Measurements from ENCODE around the gene CHCHD3. TPM values are rescaled to one million over a fixed set of nuclear protein-coding genes. Genes with fewer than 3 reads are reported as not detected.
"Not testable (repeated sequence)": the region's sequence is repeated elsewhere in the genome, so short reads cannot be mapped to it uniquely, and the experiment has no call there.

CHCHD3 gene
- total RNA-seq, 1 experiment from 2014 or later: 100 TPM

DNA sequence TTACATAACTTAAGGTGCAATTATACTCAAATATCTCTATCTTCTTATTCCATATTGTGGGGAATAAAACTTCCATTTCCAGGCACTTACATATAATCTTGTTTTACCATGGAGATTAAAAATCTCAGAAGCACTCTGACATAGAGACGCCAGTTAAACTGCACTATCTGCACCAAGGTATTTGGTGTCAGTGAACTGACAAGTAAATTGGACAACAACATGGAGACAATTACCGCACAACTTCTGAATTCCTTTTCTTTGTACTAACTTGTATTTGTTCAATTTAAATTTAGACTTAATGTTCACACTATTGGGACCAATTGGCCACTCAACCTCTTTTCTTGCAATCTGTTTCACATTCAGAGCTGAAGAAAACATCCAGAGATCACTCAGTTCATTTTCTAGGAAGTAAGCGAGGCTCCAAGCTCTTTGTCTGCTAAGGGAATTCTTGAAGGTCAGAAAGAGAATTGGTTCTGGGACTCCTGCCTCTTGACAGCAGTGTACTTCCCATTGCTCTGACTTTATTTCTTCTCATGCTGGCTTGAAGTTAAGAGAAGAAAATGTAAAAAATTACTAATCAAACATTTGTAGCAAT is 184.7 kb downstream of the CHCHD3 start:
- no peak for TF ChIP-seq EZH2 (IDR thresholded peaks at IDR 0.05; ENCODE audit: low read depth)
- TF ChIP-seq, protein P1, sequence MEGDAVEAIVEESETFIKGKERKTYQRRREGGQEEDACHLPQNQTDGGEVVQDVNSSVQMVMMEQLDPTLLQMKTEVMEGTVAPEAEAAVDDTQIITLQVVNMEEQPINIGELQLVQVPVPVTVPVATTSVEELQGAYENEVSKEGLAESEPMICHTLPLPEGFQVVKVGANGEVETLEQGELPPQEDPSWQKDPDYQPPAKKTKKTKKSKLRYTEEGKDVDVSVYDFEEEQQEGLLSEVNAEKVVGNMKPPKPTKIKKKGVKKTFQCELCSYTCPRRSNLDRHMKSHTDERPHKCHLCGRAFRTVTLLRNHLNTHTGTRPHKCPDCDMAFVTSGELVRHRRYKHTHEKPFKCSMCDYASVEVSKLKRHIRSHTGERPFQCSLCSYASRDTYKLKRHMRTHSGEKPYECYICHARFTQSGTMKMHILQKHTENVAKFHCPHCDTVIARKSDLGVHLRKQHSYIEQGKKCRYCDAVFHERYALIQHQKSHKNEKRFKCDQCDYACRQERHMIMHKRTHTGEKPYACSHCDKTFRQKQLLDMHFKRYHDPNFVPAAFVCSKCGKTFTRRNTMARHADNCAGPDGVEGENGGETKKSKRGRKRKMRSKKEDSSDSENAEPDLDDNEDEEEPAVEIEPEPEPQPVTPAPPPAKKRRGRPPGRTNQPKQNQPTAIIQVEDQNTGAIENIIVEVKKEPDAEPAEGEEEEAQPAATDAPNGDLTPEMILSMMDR (conservative IDR thresholded peaks at IDR 0.05): no peak
- no TSS peak for BruUV-seq (replicated peaks)
- no peaks in the 10 kb centered on the region for H3K36me3 ChIP-seq (ENCODE audit: low read depth)
- no peaks in the 10 kb centered on the region for H3F3A ChIP-seq (ENCODE audit: insufficient read depth, low read depth)
- H4K20me1 ChIP-seq (ENCODE audit: insufficient read depth): no peaks in the 10 kb centered on the region
- H2AFZ ChIP-seq: no peak overlapping the region
- ChIA-PET CTCF (no interaction called here), POLR2A (ENCODE audit: unreplicated experiment) (no interaction called here)
- no peaks in the 10 kb centered on the region for H3K4me1 ChIP-seq (replicated peaks; ENCODE audit: insufficient read depth)
- DNase-seq: no peak
- no peaks in the 10 kb centered on the region for H3K79me2 ChIP-seq (ENCODE audit: low read depth)
- intact Hi-C loops (cut with micrococcal nuclease; ENCODE audit: unreplicated experiment): no loop called here
- H3K27me3 ChIP-seq (ENCODE audit: insufficient read depth, low read depth): no peaks in the 10 kb centered on the region
- H3K4me2 ChIP-seq: no peak overlapping the region
- no peak overlapping the region for H3K4me3 ChIP-seq
- no peaks in the 10 kb centered on the region for H3K9me2 ChIP-seq (ENCODE audit: insufficient read depth)
- H3K27ac ChIP-seq: no peak overlapping the region
- no peaks in the 10 kb centered on the region for H3K9me3 ChIP-seq (ENCODE audit: insufficient read depth, low read depth)

DNA sequence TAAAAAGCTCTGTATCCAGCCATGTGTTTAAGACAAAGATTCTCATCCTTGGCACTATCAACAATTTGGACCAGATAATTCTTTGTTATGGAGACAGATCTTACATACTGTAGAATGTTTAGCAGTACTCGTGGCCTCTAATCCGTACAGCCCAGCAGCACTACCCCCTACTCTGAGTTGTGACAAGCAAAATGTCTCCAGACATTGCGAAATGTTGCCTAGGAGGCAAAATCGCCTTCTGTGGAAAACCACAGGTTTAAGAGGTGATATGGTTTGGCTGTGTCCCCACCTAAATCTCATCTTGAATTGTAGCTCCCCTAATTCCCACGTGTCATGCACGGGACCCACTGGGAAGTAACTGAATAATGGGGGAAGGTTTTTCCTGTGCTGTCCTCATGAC is 186.7 kb downstream of the CHCHD3 start:
- no peak overlapping the region for H3K4me3 ChIP-seq
- H3K4me2 ChIP-seq: no peak overlapping the region
- H2AFZ ChIP-seq: no peak overlapping the region
- intact Hi-C loops (cut with micrococcal nuclease; ENCODE audit: unreplicated experiment): no loop called here
- H3K79me2 ChIP-seq (ENCODE audit: low read depth): no peaks in the 10 kb centered on the region
- no peaks in the 10 kb centered on the region for H4K20me1 ChIP-seq (ENCODE audit: insufficient read depth)
- H3K9me2 ChIP-seq (ENCODE audit: insufficient read depth): no peaks in the 10 kb centered on the region
- BruUV-seq (replicated peaks): no TSS peak
- ChIA-PET POLR2A (ENCODE audit: unreplicated experiment) (no interaction called here), CTCF (no interaction called here)
- H3K4me1 ChIP-seq (replicated peaks; ENCODE audit: insufficient read depth): no peaks in the 10 kb centered on the region
- no peaks in the 10 kb centered on the region for H3K36me3 ChIP-seq (ENCODE audit: low read depth)
- no peaks in the 10 kb centered on the region for H3F3A ChIP-seq (ENCODE audit: insufficient read depth, low read depth)
- no peak for TF ChIP-seq EZH2 (IDR thresholded peaks at IDR 0.05; ENCODE audit: low read depth)
- TF ChIP-seq, protein P1 (conservative IDR thresholded peaks at IDR 0.05): no peak
- no peak for DNase-seq
- H3K27ac ChIP-seq: no peak overlapping the region
- no peaks in the 10 kb centered on the region for H3K27me3 ChIP-seq (ENCODE audit: insufficient read depth, low read depth)
- H3K9me3 ChIP-seq (ENCODE audit: insufficient read depth, low read depth): no peaks in the 10 kb centered on the region

DNA sequence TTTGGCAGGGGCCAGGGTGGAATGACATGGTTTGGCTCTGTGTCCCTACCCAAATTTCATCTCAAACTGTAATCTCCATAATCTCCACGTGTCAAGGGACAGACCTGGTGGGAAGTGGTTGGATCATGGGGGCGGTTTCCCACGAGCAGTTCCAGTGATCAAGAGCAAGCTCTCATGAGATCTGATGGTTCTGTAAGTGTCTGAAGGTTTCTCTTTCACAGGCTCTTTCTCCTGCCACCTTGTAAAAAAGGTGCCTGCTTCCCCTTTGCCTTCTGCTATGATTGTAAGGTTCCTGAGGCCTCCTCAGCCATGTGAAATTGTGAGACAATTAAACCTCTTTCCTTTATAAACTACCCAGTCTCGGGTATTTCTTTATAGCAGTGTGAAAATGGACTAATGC is 188.3 kb downstream of the CHCHD3 start:
- no peak for DNase-seq

DNA sequence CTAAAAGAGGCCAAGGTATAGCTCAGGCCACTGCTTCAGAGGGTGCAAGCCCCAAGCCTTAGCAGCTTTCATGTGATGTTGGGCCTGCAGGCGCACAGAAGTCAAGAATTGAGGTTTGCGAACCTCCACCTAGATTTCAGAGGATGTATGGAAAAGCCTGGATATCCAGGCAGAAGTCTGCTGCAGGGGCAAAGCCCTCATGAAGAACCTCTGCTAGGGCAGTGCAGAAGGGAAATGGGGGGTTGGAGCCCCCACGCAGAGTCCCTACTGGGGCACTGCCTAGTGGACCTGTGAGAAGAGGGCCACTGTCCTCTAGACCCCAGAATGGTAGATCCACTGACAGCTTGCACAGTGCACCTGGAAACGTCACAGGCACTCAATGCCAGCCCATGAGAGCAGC is 189.1 kb downstream of the CHCHD3 start:
- H3K27me3 ChIP-seq (ENCODE audit: insufficient read depth, low read depth); H3K4me1 ChIP-seq (replicated peaks; ENCODE audit: insufficient read depth); CTCF ChIA-PET; H3K4me2 ChIP-seq; H2AFZ ChIP-seq; POLR2A ChIA-PET (ENCODE audit: unreplicated experiment); H3K79me2 ChIP-seq (ENCODE audit: low read depth); H4K20me1 ChIP-seq (ENCODE audit: insufficient read depth); H3K9me3 ChIP-seq (ENCODE audit: insufficient read depth, low read depth); H3K27ac ChIP-seq; DNase-seq; H3K36me3 ChIP-seq (ENCODE audit: low read depth); BruUV-seq (replicated peaks); H3F3A ChIP-seq (ENCODE audit: insufficient read depth, low read depth); intact Hi-C loops (cut with micrococcal nuclease; ENCODE audit: unreplicated experiment); H3K4me3 ChIP-seq; H3K9me2 ChIP-seq (ENCODE audit: insufficient read depth): not testable (repeated sequence)

More for the DNA sequence above, 188.3 kb downstream of the CHCHD3 start:
- no peaks in the 10 kb centered on the region for H3K9me3 ChIP-seq (ENCODE audit: insufficient read depth, low read depth)
- no peak overlapping the region for H3K27ac ChIP-seq
- no peaks in the 10 kb centered on the region for H3F3A ChIP-seq (ENCODE audit: insufficient read depth, low read depth)
- ChIA-PET POLR2A (ENCODE audit: unreplicated experiment) (no interaction called here), CTCF (no interaction called here)
- H3K4me2 ChIP-seq: no peak overlapping the region
- no peaks in the 10 kb centered on the region for H3K4me1 ChIP-seq (replicated peaks; ENCODE audit: insufficient read depth)
- H3K27me3 ChIP-seq (ENCODE audit: insufficient read depth, low read depth): no peaks in the 10 kb centered on the region
- no peaks in the 10 kb centered on the region for H3K9me2 ChIP-seq (ENCODE audit: insufficient read depth)
- H3K36me3 ChIP-seq (ENCODE audit: low read depth): no peaks in the 10 kb centered on the region
- H3K4me3 ChIP-seq: no peak overlapping the region
- H2AFZ ChIP-seq: no peak overlapping the region
- BruUV-seq (replicated peaks): no TSS peak
- H3K79me2 ChIP-seq (ENCODE audit: low read depth): no peaks in the 10 kb centered on the region
- intact Hi-C loops (cut with micrococcal nuclease; ENCODE audit: unreplicated experiment): no loop called here
- H4K20me1 ChIP-seq (ENCODE audit: insufficient read depth): no peaks in the 10 kb centered on the region
- TF ChIP-seq, protein P1 (conservative IDR thresholded peaks at IDR 0.05): no peak
- TF ChIP-seq EZH2 (IDR thresholded peaks at IDR 0.05; ENCODE audit: low read depth): no peak

Measured in PC-9 (cell line).